HL-60 (cell line): Measurements from ENCODE around the gene NPAS2.

Experiments
- DNase-seq, 2 experiments: peaks; one replicate each; pipeline ENCODE4 v3.0.0-alpha.2; 2010 to 2020; ENCODE audit warnings: low read depth in 1 of 2, low spot score in 1 of 2
- H3K27ac ChIP-seq: fragments of 250-450 bp; sonication (Bioruptor Pico); replicated peaks from 2 replicates; pipeline ENCODE4 v1.5.1; 2020; ENCODE audit warnings: mild to moderate bottlenecking, moderate library complexity
- H3K27me3 ChIP-seq: fragments of 250-450 bp; sonication (Bioruptor Pico); 2 replicates; pipeline ENCODE4 v1.5.1; 2021; ENCODE audit warnings: mild to moderate bottlenecking, moderate library complexity; ENCODE audit not compliant: insufficient read depth, poor library complexity, severe bottlenecking
- H3K4me3 ChIP-seq: replicated peaks from 2 replicates; pipeline ENCODE4 v1.5.1; 2011; ENCODE audit warnings: mild to moderate bottlenecking, control low read depth, low read length; ENCODE audit not compliant: insufficient read depth
- GABPA ChIP-seq: IDR thresholded peaks from 2 replicates; pipeline ENCODE4 v1.6.1; 2012; ENCODE audit warnings: low read depth
- POLR2AphosphoS5 ChIP-seq: IDR thresholded peaks from 2 replicates; pipeline ENCODE4 v1.6.1; 2012; ENCODE audit warnings: low read depth
- REST ChIP-seq: IDR thresholded peaks from 2 replicates; pipeline ENCODE4 v1.6.1; 2012; ENCODE audit warnings: low read depth; ENCODE audit not compliant: insufficient replicate concordance
- SPI1 ChIP-seq: IDR thresholded peaks from 2 replicates; pipeline ENCODE4 v1.6.1; 2012; ENCODE audit warnings: low read depth, mild to moderate bottlenecking, borderline replicate concordance
- TF ChIP-seq, protein P1 (sequence below): IDR thresholded peaks from one replicate; pipeline ENCODE4 v1.5.1; 2011; ENCODE audit warnings: low read length, control low read depth, inconsistent platforms; ENCODE audit not compliant: insufficient read depth

Gene NPAS2

GRCh38 chr2:100936972-100937542 lies 117.1 kb downstream of the NPAS2 start:
- Histone ChIP-seq H3K27ac (no peak overlapping the region), H3K27me3 (no peaks in the 10 kb centered on the region), H3K4me3 (no peak overlapping the region)
- TF ChIP-seq POLR2AphosphoS5 (no peak), REST (no peak), SPI1 (no peak), GABPA (no peak)
- TF ChIP-seq, protein P1, sequence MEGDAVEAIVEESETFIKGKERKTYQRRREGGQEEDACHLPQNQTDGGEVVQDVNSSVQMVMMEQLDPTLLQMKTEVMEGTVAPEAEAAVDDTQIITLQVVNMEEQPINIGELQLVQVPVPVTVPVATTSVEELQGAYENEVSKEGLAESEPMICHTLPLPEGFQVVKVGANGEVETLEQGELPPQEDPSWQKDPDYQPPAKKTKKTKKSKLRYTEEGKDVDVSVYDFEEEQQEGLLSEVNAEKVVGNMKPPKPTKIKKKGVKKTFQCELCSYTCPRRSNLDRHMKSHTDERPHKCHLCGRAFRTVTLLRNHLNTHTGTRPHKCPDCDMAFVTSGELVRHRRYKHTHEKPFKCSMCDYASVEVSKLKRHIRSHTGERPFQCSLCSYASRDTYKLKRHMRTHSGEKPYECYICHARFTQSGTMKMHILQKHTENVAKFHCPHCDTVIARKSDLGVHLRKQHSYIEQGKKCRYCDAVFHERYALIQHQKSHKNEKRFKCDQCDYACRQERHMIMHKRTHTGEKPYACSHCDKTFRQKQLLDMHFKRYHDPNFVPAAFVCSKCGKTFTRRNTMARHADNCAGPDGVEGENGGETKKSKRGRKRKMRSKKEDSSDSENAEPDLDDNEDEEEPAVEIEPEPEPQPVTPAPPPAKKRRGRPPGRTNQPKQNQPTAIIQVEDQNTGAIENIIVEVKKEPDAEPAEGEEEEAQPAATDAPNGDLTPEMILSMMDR: no peak
- DNase-seq: no peak

- Histone ChIP-seq H3K4me3 (no peak overlapping the region), H3K27me3 (peaks cover 2% of the 10 kb centered on the region), H3K27ac (no peak overlapping the region)
- TF ChIP-seq GABPA (no peak), POLR2AphosphoS5 (no peak)
- TF ChIP-seq, protein P1: no peak
- DNase-seq: no peak
Measured at GRCh38 chr2:100938031-100939026, 118.4 kb downstream of the NPAS2 start.

- DNase-seq: no peak
- H3K27ac ChIP-seq: no peak overlapping the region
- no peak overlapping the region for H3K4me3 ChIP-seq
- peaks cover 2% of the 10 kb centered on the region for H3K27me3 ChIP-seq
- TF ChIP-seq GABPA (no peak), SPI1 (no peak)
- TF ChIP-seq, protein P1: no peak
Measured at GRCh38 chr2:100939445-100939844, 119.5 kb downstream of the NPAS2 start.

DNA sequence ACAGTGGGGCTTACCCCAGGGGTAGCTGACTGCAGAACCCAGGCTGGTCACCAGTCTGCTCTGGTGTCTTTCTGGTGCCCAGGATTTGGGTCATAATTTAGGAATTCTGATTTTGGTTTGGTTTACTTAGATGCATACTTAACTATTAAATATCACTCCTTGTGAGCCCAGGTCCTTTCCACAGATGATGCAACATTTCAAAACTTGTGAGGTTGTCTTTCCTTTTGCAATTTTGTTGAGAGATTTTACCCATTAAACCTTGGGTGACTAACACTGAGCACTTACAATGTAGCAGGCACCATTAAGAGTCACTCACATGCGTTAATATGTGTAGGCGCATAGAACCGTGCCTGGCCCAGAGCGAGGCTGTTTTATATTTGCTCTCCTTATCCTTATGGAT lies 120.3 kb downstream of the NPAS2 start:
- H3K27ac ChIP-seq: no peak overlapping the region
- H3K4me3 ChIP-seq: no peak overlapping the region
- TF ChIP-seq, protein P1: no peak
- TF ChIP-seq REST (no peak), POLR2AphosphoS5 (no peak), SPI1 (no peak), GABPA (no peak)
- DNase-seq: no peak
- peaks cover 2% of the 10 kb centered on the region for H3K27me3 ChIP-seq
